Measurements from ENCODE around the gene LAMTOR1. TPM values are rescaled to one million over a fixed set of nuclear protein-coding genes. Genes with fewer than 3 reads are reported as not detected.
A peak's percentile ranks its signal among the peaks of the same experiment; 100 is the strongest.

The LAMTOR1 gene
- total RNA-seq, 1 donor from 2014 or later = 65.8 TPM

DNA sequence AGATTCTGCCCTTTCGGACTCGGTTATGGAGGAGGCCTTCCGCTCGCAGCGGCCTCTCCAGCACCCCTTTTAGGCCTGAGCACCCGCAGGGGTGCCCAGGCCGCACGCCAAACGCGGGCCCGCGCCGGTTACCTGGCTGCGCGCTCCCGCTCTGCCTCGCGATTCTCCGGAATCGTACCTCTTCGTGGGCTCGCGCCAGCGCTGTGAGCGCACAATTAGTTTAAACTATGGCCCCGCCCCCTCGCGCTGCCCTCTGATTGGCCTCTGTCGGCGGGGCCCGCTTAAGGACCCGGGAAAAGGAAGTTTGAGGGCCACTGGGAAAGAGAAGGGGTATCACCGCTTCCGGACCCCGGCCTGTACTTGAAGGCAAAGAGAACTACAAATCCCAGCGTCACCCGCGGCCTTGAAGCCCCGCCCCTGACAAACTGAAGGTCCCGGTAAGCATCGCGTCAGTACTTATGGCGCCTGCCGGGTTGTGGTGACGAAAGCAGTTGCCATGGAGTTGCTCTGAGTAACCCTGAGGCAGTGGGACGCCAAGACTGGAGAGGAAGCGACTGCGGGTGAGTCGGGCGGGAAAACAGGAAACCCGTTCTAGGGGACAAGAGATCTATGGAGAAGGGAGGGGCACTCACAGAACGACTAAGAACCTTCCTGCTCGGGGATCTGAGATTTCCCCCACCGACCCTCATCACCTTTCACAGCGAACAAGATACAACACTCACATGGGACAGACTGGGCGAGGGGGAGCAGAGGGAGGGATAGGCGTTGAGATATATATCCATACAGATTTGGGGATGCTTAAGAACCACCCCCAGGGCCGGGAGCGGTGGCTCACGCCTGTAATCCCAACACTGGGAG lies 22.5 kb downstream of the LAMTOR1 start, which contains the start of the genes LRRC51 and NUMA1:
Gene LRRC51 (plus strand): TSS at position 525 of the 858 bp plus-strand sequence. CDS start 8,234 bp downstream, outside the sequence.
Gene NUMA1 (minus strand): TSS at position 217 of the 858 bp plus-strand sequence. CDS start 44,599 bp downstream, outside the sequence.
- peak within 1 kb of the TSS; percentile 82 for H3K27ac Mint-ChIP-seq (ENCODE audit: unreplicated experiment)
- Histone ChIP-seq H3K27me3 (ENCODE audit: insufficient read depth, low read length) (no peaks in the 10 kb centered on the region), H3K4me2 (ENCODE audit: low read length) (peak within 1 kb of the TSS; percentile 95), H3K79me2 (ENCODE audit: insufficient read depth, low read length) (peaks cover 46% of the 10 kb centered on the region), H3K4me3 (ENCODE audit: insufficient read depth, low read depth, low read length) (peak within 1 kb of the TSS; percentile 93), H3K4me1 (ENCODE audit: insufficient read depth, low read length) (peaks cover 22% of the 10 kb centered on the region), H4K20me1 (ENCODE audit: insufficient read depth, low read length) (no peaks in the 10 kb centered on the region), H3K27ac (ENCODE audit: low read depth, low read length) (peak within 1 kb of the TSS; percentile 85), H2AFZ (ENCODE audit: low read depth, low read length) (peak within 1 kb of the TSS; percentile 93), H3K9ac (ENCODE audit: low read length) (peak within 1 kb of the TSS; percentile 85), H3K9me3 (ENCODE audit: insufficient read depth, low read depth, low read length) (no peaks in the 10 kb centered on the region), H3K36me3 (ENCODE audit: insufficient read depth, low read length) (no peaks in the 10 kb centered on the region)
- H3K4me1 Mint-ChIP-seq (ENCODE audit: low read depth, unreplicated experiment) = peaks cover 14% of the 10 kb centered on the region
- no peaks in the 10 kb centered on the region for H3K9me3 Mint-ChIP-seq (ENCODE audit: unreplicated experiment)
- peak within 1 kb of the TSS; percentile 91 for H3K4me3 Mint-ChIP-seq (ENCODE audit: unreplicated experiment)
- DNase-seq (ENCODE audit: low read depth) (peak; percentile 99), FAIRE-seq (peak; percentile 72)
- TF ChIP-seq, protein P1, sequence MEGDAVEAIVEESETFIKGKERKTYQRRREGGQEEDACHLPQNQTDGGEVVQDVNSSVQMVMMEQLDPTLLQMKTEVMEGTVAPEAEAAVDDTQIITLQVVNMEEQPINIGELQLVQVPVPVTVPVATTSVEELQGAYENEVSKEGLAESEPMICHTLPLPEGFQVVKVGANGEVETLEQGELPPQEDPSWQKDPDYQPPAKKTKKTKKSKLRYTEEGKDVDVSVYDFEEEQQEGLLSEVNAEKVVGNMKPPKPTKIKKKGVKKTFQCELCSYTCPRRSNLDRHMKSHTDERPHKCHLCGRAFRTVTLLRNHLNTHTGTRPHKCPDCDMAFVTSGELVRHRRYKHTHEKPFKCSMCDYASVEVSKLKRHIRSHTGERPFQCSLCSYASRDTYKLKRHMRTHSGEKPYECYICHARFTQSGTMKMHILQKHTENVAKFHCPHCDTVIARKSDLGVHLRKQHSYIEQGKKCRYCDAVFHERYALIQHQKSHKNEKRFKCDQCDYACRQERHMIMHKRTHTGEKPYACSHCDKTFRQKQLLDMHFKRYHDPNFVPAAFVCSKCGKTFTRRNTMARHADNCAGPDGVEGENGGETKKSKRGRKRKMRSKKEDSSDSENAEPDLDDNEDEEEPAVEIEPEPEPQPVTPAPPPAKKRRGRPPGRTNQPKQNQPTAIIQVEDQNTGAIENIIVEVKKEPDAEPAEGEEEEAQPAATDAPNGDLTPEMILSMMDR (IDR thresholded peaks at IDR 0.05; ENCODE audit: insufficient read depth, low read depth, low read length) = no peak
- no peak for TF ChIP-seq EZH2 (IDR thresholded peaks at IDR 0.05; ENCODE audit: insufficient read depth, low read length)
- H3K27me3 Mint-ChIP-seq (ENCODE audit: low read depth, unreplicated experiment) = no peaks in the 10 kb centered on the region
- peaks cover 2% of the 10 kb centered on the region for H3K36me3 Mint-ChIP-seq (ENCODE audit: low read depth, unreplicated experiment)

DNA sequence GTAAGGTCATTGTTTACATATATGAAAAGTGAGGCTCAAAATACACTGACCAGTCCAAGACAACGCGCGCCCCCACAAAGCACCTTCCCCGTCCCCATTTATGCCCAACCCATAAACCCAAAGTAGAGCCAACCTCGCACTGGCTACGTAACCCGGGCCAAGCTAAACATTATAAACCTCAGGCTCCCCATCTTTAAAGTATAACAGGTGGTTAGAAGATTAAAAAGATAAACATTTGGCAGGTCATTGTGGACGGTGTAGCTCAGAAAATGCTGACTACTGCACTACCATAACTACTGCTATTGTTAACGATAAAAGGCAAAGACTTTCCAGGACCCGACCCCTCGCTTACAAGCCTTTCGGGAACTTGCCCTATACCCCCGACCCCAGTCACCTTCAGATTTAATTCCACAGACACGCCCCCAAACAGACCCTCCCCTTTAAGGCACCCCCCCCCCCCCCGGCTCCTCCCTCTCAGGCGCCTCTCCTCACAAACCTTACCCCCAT lies 23.2 kb downstream of the LAMTOR1 start:
- no peaks in the 10 kb centered on the region for H3K9me3 Mint-ChIP-seq (ENCODE audit: unreplicated experiment)
- no peaks in the 10 kb centered on the region for H3K27me3 ChIP-seq (ENCODE audit: insufficient read depth, low read length)
- peak overlapping the region; percentile 95 for H3K4me2 ChIP-seq (ENCODE audit: low read length)
- H3K36me3 ChIP-seq (ENCODE audit: insufficient read depth, low read length) = no peaks in the 10 kb centered on the region
- peak overlapping the region; percentile 93 for H3K4me3 ChIP-seq (ENCODE audit: insufficient read depth, low read depth, low read length)
- peaks cover 16% of the 10 kb centered on the region for H3K4me1 Mint-ChIP-seq (ENCODE audit: low read depth, unreplicated experiment)
- no peak for FAIRE-seq
- H3K36me3 Mint-ChIP-seq (ENCODE audit: low read depth, unreplicated experiment) = peaks cover 2% of the 10 kb centered on the region
- no peaks in the 10 kb centered on the region for H4K20me1 ChIP-seq (ENCODE audit: insufficient read depth, low read length)
- peak overlapping the region; percentile 85 for H3K9ac ChIP-seq (ENCODE audit: low read length)
- DNase-seq (ENCODE audit: low read depth) = no peak
- H2AFZ ChIP-seq (ENCODE audit: low read depth, low read length) = peak overlapping the region; percentile 53
- peaks cover 22% of the 10 kb centered on the region for H3K4me1 ChIP-seq (ENCODE audit: insufficient read depth, low read length)
- peaks cover 52% of the 10 kb centered on the region for H3K79me2 ChIP-seq (ENCODE audit: insufficient read depth, low read length)
- no peaks in the 10 kb centered on the region for H3K27me3 Mint-ChIP-seq (ENCODE audit: low read depth, unreplicated experiment)
- TF ChIP-seq, protein P1 (IDR thresholded peaks at IDR 0.05; ENCODE audit: insufficient read depth, low read depth, low read length) = no peak
- no peak for TF ChIP-seq EZH2 (IDR thresholded peaks at IDR 0.05; ENCODE audit: insufficient read depth, low read length)
- peak overlapping the region; percentile 85 for H3K27ac ChIP-seq (ENCODE audit: low read depth, low read length)
- H3K27ac Mint-ChIP-seq (ENCODE audit: unreplicated experiment) = peak overlapping the region; percentile 81
- peak overlapping the region; percentile 91 for H3K4me3 Mint-ChIP-seq (ENCODE audit: unreplicated experiment)
- no peaks in the 10 kb centered on the region for H3K9me3 ChIP-seq (ENCODE audit: insufficient read depth, low read depth, low read length)
